Testis (tissue), 2 donors: ENCODE results near the gene GAB2.

Experiments
- CTCF ChIP-seq, 3 experiments: fragments of 450-650 bp in 2 of 3; fragments of 200-600 bp in 1 of 3; sonication (generic) in 1 of 3; IDR thresholded peaks; one replicate each; pipeline ENCODE4 v1.5.1; 2016 to 2019; ENCODE audit warnings: antibody characterized with exemption in 3 of 3, mild to moderate bottlenecking in 2 of 3, moderate library complexity in 1 of 3
- POLR2A ChIP-seq: fragments of 450-650 bp; IDR thresholded peaks from one replicate; pipeline ENCODE4 v1.6.1; 2017; ENCODE audit warnings: antibody characterized with exemption, mild to moderate bottlenecking, moderate library complexity

GRCh38 chr11:78340530-78340929 is 77.1 kb downstream of the GAB2 start:
- TF ChIP-seq POLR2A (no peak), CTCF (IDR thresholded peaks at IDR 0.05) (no peak)
